Sciatic nerve (tissue), 2 donors: ENCODE measurements around the gene PDE6D. TPM values are rescaled to one million over a fixed set of nuclear protein-coding genes. Genes with fewer than 3 reads are reported as not detected.
"Not testable (repeated sequence)": the region's sequence is repeated elsewhere in the genome, so short reads cannot be mapped to it uniquely, and the experiment has no call there.

Source experiments
- ATAC-seq: fragments of 200-7000 bp; cut with Tn5 transposase; one replicate; pipeline ENCODE4 v1.9.1; 2020; ENCODE audit warnings: mild to moderate bottlenecking, moderate library complexity
- DNase-seq: peaks from one replicate; pipeline ENCODE4 v3.0.0-alpha.2; 2020; ENCODE audit warnings: low spot score
- intact Hi-C: fragments of 100-400 bp; cut with DNase I; formaldehyde crosslinking; loops from one replicate; pipeline ENCODE4 v1.14.2; 2022
- total RNA-seq: library from RNA; stranded (reverse); fragmentation: NEBNext Ultra II Directional; extraction: Animal tissue kit (Norgen Biotek cat#: 25700); gene quantifications from one replicate; pipeline ENCODE4 v1.2.1, GENCODE V29; 2021
- donor health status: DM: no; HTN: no; CAD: no.
- donor health status: DM: no; HTN: no; CAD: no.

The PDE6D gene
- total RNA-seq, 1 donor from 2014 or later = 20.9 TPM

DNA sequence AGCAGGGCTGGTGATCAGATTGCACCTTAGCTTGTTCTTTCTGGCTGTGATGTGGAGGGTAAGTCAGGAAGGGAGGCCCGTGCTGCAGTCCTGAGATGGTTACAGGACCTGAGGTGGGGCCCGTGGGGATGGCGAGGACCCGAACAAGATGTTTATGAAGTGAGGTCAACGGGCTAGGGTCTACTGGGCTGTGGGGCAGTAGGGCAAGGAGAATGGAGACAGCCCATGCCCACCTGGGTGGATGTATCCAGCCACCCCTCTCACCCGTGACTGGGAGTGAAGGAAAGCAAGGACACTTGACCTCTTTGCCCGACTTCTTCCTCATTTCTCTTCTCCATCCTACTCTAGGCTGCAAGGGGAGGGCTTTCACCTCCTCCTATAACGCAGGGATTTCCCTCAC, 54.8 kb downstream of the PDE6D start:
- ATAC-seq (no peak), DNase-seq (no peak)
- intact Hi-C loops = no loop called here

DNA sequence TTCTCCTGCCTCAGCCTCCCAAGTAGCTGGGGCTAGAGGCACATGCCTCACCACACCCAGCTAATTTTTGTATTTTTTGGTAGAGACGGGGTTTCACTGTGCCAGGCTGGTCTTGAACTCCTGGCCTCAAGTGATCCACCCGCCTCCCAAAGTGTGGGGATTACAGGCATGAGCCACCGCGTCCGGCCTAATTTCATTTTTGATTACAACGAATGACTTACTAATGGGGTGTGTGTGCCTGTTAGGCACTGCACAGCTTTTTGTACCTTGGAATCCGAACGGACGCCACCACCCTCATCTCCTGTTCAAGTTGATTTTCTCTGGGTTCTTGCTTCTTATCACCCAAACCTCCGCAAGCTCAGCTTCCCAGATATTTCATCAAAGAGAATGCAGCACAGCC, 55.6 kb downstream of the PDE6D start:
- no peak for DNase-seq
- intact Hi-C loops = no loop called here
- no peak for ATAC-seq

DNA sequence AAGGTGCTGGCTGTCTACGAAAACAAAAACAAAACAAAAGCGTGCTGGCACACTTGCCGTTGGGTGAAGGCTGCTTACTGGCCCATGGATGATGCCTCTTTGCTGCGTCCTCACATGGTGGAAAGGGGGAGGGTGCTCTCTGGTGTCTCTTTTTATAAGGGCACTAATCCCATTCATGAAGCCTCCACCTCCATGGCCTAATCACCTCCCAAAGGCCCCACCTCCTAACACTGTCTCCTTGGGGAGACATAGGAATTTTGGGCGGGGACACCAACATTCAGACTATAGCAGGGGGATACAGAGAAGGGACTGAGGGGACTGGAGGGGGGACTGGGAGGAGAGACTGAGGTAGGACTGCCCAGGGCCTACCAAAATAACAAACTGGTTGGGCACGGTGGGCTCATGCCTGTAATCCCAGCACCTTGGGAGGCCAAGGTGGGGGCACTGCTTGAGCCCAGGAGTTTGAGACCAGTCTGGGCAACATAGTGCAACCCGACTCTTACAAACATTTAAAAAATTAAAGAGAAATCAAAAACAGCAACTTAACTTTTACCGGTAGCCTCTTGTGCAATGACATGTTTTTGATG, 58.3 kb downstream of the PDE6D start:
- ATAC-seq (peak; percentile 16), DNase-seq (no peak)
- intact Hi-C loops = no loop called here

- DNase-seq (peak; percentile 30), ATAC-seq (no peak)
- intact Hi-C loops = no loop called here
Observed at GRCh38 chr2:231720987-231721966, 59.8 kb downstream of the PDE6D start.

DNA sequence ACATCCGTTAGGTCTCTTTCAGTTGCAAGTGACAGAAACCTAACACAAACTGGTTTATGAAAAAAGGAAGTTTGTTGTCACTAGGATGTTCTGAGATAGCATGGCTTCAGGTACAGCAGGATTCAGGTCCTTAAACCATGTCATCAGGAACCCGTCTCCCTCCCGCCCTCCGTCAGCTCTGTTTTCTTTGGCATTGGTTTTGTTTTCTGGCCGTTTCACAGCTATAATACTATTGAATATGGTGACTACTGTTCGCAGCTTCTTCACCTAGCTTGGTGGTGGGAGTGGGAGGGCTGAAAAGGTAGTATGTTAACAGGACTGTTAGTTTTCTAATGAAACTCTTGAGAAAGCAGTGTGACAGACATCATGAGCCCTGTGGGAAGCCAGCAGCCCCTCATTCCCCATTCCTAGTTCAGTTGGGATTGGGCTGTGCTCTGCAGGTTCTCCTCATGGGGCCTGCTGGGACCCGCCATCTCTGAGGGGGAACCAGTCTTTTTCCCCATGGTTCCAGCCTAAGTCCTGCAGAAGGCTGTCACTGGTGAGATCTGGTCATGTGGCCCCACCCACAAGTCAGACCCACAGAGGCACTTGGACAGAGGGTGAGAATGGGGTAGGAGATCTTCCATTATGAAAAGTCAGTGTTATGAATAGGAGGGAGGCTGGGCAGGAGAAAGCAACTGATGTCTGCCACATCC, 60.6 kb downstream of the PDE6D start:
- DNase-seq (peak; percentile 25), ATAC-seq (no peak)
- intact Hi-C loops = no loop called here

DNA sequence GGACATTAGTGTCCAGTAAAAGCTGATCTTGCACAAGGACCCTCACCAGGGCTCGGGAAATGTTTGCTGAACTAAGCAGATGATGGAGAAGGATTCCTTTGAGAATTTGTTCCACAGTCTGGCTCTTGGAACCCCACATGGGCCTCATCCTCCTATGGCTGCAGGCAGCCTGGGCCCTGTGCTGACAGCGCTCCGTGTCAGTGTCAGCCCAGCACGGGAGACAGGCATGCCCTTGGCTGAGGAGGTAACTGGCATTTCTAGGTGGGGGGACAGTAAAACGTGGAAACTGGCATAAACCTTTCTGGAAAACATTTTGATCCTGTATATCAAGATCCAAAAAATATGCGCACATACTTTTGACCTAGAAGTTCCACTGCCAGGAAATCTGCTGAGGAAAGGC, 62.3 kb downstream of the PDE6D start:
- DNase-seq = no peak
- intact Hi-C loops = no loop called here
- no peak for ATAC-seq

- intact Hi-C loops = no loop called here
- no peak for ATAC-seq
Observed at GRCh38 chr2:231717281-231718171, 63.6 kb downstream of the PDE6D start.

DNA sequence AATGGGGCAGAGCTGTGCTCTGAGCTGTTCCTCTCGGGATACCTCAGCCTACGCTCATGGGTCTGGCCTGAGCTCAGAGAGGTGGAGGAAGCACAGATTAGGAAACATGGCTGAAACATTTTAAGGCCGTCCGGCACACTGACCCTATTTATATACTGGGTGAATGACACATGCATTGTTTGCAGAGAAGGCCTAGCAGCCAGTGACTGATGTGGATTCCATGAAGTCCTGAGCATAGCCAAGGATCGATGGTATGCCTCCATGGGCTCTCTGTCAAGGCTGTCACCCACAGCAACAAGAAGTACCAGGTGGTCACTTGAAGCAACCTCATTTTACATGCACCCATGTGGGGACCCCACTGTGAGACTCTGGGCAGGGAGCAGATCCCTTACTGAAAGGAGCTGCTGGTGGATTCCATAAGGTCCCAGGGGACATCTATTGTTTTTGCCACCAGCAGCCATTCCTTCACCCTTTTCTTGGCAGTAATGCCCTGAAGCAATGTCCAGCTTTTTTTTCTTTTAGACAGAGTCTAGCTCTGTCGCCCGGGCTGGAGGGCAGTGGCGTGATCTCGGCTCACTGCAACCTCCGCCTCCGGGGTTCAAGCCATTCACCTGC, 64.3 kb downstream of the PDE6D start:
- no peak for DNase-seq
- intact Hi-C loops = no loop called here
- ATAC-seq = no peak

More at GRCh38 chr2:231717281-231718171, 63.6 kb downstream of the PDE6D start:
- peak; percentile 54 for DNase-seq

GRCh38 chr2:231715988-231716616, 65.0 kb downstream of the PDE6D start:
- intact Hi-C loops = loop anchor here (2.0 kb wide), 1 partner anchor 39 kb away; no protein-coding TSS in a partner anchor
- ATAC-seq = no peak
- DNase-seq = no peak

- intact Hi-C loops = loop anchor here (2.0 kb wide), 1 partner anchor 39 kb away; no protein-coding TSS in a partner anchor
- no peak for ATAC-seq
- no peak for DNase-seq
Observed at GRCh38 chr2:231715499-231715837, 65.6 kb downstream of the PDE6D start.

GRCh38 chr2:231714639-231715498, 66.2 kb downstream of the PDE6D start:
- peak; percentile 45 for ATAC-seq
- intact Hi-C loops = loop anchor here (2.0 kb wide), 1 partner anchor 38 kb away; no protein-coding TSS in a partner anchor
- peak; percentile 90 for DNase-seq

- DNase-seq (peak; percentile 94), ATAC-seq (peak; percentile 75)
- intact Hi-C loops = loop anchor here (2.0 kb wide), 1 partner anchor 37 kb away; no protein-coding TSS in a partner anchor
Observed at GRCh38 chr2:231713730-231714638, 67.1 kb downstream of the PDE6D start.

- intact Hi-C loops, DNase-seq, ATAC-seq: not testable (repeated sequence)
Observed at GRCh38 chr2:231713406-231713729, 67.7 kb downstream of the PDE6D start.

DNA sequence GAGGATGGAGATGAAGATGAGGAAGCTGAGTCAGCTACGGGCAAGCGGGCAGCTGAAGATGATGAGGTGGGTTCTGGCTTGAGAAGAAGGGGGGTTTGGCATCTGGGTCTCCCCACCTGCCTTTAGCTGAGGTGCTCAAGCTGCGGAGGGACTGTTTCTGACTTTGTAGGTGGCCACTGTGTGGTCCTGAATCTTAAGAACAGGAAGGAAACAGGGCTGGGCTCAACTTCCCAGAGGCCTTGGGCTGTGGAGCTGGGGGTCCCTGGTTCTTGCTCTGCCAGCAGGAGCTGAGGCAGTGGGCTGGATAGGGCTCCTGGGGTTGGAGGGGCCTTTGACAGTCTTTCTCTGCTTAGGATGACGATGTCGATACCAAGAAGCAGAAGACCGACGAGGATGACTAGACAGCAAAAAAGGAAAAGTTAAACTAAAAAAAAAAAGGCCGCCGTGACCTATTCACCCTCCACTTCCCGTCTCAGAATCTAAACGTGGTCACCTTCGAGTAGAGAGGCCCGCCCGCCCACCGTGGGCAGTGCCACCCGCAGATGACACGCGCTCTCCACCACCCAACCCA, 68.5 kb downstream of the PDE6D start:
- intact Hi-C loops, ATAC-seq, DNase-seq: not testable (repeated sequence)

GRCh38 chr2:231711677-231712450, 69.2 kb downstream of the PDE6D start:
- intact Hi-C loops = no loop called here
- no peak for ATAC-seq
- DNase-seq = no peak
